Fibroblast of mammary gland (primary cell): ENCODE results near the gene WDR86.

Experiments used
- DNase-seq: peaks from one replicate; pipeline ENCODE4 v3.0.0-alpha.2; 2010; ENCODE audit warnings: low read depth
- H3K4me3 ChIP-seq: 2 replicates; pipeline ENCODE4 v1.5.1; 2011; ENCODE audit warnings: low read depth, mild to moderate bottlenecking, low read length, moderate library complexity; ENCODE audit not compliant: control insufficient read depth
- TF ChIP-seq, protein P1 (sequence below): conservative IDR thresholded peaks from 2 replicates; pipeline ENCODE4 v1.5.1; 2011; ENCODE audit warnings: low read depth, low read length, inconsistent platforms; ENCODE audit not compliant: control insufficient read depth, insufficient read depth

WDR86 gene

GRCh38 chr7:151366166-151366879 lies 43.5 kb downstream of the WDR86 start:
- TF ChIP-seq, protein P1, sequence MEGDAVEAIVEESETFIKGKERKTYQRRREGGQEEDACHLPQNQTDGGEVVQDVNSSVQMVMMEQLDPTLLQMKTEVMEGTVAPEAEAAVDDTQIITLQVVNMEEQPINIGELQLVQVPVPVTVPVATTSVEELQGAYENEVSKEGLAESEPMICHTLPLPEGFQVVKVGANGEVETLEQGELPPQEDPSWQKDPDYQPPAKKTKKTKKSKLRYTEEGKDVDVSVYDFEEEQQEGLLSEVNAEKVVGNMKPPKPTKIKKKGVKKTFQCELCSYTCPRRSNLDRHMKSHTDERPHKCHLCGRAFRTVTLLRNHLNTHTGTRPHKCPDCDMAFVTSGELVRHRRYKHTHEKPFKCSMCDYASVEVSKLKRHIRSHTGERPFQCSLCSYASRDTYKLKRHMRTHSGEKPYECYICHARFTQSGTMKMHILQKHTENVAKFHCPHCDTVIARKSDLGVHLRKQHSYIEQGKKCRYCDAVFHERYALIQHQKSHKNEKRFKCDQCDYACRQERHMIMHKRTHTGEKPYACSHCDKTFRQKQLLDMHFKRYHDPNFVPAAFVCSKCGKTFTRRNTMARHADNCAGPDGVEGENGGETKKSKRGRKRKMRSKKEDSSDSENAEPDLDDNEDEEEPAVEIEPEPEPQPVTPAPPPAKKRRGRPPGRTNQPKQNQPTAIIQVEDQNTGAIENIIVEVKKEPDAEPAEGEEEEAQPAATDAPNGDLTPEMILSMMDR: no peak
- H3K4me3 ChIP-seq: no peak overlapping the region
- DNase-seq: no peak

GRCh38 chr7:151363182-151363581 lies 46.7 kb downstream of the WDR86 start:
- TF ChIP-seq, protein P1: no peak
- no peak for DNase-seq
- no peak overlapping the region for H3K4me3 ChIP-seq

DNA sequence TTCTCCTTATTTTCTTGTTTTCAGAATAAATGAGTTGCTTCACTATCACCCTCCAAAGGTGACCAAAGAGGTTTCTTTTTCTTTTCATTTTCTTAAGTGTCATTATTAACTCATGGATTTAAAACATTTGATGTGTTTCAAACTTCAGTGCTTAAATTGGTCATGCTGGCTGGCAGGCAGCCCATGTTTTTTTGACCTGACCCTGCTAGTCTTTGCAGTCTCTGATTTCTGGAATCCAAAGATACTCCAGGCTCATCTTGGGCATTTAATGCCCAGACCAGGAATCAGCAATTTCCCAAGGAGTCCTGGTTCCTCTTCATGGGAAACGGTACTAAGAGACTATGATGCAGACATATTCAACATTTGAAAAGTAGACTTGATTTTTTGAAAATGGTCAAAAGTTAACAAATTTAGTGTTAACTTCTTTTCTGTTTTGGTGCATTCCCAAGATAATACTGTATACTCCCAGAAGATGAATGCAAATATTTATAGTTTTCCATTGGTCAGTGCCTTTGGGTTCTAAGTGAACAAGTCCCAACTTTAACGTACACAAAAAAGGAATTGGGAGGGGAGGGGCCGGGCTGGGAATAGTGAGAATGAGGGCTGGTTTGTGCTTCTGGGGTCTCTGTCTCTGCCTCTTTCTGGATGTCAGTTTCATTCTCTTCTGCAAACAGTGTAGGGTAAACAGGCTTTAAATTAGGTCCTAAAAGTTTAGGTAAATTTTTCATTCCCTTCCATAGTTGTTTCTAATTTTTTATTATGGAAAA lies 48.5 kb downstream of the WDR86 start:
- no peak for DNase-seq
- TF ChIP-seq, protein P1: no peak
- H3K4me3 ChIP-seq: no peak overlapping the region

DNA sequence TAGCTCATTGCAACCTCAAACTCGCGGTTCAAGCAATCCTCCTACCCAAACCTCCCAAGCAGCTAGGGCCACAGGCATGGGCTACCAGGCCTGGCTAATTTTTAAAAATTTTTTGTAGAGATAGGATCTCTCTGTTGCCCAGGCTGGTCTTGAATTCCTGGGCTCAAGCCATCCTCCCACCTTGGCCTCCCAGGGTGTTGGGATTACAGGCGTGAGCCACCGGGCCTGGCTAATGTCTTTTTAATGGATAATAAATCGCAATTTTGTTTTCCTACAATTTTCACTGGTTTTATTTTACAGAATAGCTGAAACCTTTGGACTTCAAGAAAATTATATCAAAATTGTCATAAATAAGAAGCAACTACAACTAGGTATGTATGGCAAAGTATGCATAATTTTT lies 57.3 kb downstream of the WDR86 start:
- H3K4me3 ChIP-seq: no peak overlapping the region
- no peak for DNase-seq
- TF ChIP-seq, protein P1: no peak

DNA sequence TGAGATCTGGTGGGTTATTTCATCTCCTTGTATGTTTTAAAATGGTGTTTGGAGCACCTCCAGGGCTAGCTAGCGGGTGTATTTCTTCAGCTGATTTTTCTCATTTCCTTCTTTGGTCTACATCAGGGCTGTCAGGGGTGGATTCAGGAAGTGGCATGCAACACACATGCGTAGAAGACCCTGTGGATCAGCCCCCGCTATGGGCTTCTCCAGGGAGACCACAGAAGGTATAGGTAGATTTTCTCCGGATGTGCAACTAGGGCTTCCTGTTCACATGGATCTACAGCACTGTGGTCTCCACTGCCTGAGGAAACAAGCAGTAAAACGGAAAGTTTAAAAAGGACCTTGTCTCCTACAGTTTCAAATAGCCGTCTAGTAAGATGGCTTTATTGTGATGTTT lies 57.9 kb downstream of the WDR86 start:
- TF ChIP-seq, protein P1: no peak
- no peak overlapping the region for H3K4me3 ChIP-seq
- DNase-seq: no peak

DNA sequence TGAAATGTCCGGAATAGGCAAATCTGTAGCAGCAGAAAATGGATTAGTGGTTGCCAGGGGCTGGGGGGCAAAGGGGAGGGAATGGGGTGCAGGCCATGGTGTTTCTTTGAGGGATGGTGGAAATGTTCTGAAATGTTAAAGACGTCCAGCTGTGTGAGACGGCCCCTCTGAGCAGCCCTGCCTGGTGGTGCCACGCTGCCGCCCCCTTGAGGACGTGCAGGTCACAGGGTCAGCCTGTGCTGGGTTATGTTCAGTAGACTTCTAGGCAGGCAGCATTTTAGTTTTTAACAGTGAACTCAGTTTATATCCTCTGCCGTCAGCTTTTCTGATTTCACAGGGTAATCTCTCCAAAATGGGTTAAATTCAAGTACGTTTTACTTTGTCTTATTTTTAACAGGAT lies 58.8 kb downstream of the WDR86 start:
- no peak overlapping the region for H3K4me3 ChIP-seq
- DNase-seq: no peak
- TF ChIP-seq, protein P1: peak; percentile 17
